BLaER1 treated with 17β-estradiol and CSF1 and Interleukin-3, amounts not matched to agents 10 nM and 100 nM (cell line): ENCODE results near the gene SSTR1.
"Not testable (repeated sequence)": the region's sequence is repeated elsewhere in the genome, so short reads cannot be mapped to it uniquely, and the experiment has no call there.

ENCODE experiments used
- H3K27ac ChIP-seq, 11 experiments: shearing (Covaris generic); formaldehyde crosslinking; 2 replicates each; pipeline ENCODE4 v1.8.1; 2022
- H3K27me3 ChIP-seq, 11 experiments: shearing (Covaris generic); formaldehyde crosslinking; 2 replicates each; pipeline ENCODE4 v1.8.1; 2022
- H3K36me3 ChIP-seq, 11 experiments: shearing (Covaris generic); formaldehyde crosslinking; 2 replicates each; pipeline ENCODE4 v1.8.1; 2022
- H3K4me1 ChIP-seq, 10 experiments: shearing (Covaris generic); formaldehyde crosslinking; 2 replicates each; pipeline ENCODE4 v1.8.1; 2022
- H3K4me2 ChIP-seq, 11 experiments: shearing (Covaris generic); formaldehyde crosslinking; 2 replicates each; pipeline ENCODE4 v1.8.1; 2022
- H3K4me3 ChIP-seq, 10 experiments: shearing (Covaris generic); formaldehyde crosslinking; 2 replicates each; pipeline ENCODE4 v1.8.1; 2022
- H3K9ac ChIP-seq, 11 experiments: shearing (Covaris generic); formaldehyde crosslinking; 2 replicates each; pipeline ENCODE4 v1.8.1; 2022
- H3K9me3 ChIP-seq, 11 experiments: shearing (Covaris generic); formaldehyde crosslinking; replicated peaks in 1 of 11; 2 replicates each; pipeline ENCODE4 v1.8.1; 2022
- H4K20me1 ChIP-seq, 11 experiments: shearing (Covaris generic); formaldehyde crosslinking; 2 replicates each; pipeline ENCODE4 v1.8.1; 2022
- Cebpa-rat ChIP-seq, 11 experiments: shearing (Covaris generic); IDR thresholded peaks; 2 replicates each; pipeline ENCODE4 v1.8.1; 2022

Gene SSTR1

GRCh38 chr14:38186216-38186615, 21.5 kb upstream of the SSTR1 start:
- Histone ChIP-seq H3K9ac (no peak overlapping the region), H3K4me3 (no peak overlapping the region), H3K36me3 (no peaks in the 10 kb centered on the region), H4K20me1 (no peaks in the 10 kb centered on the region), H3K27ac (no peak overlapping the region), H3K4me1 (no peaks in the 10 kb centered on the region), H3K9me3 (no peaks in the 10 kb centered on the region), H3K27me3 (no peaks in the 10 kb centered on the region), H3K4me2 (no peak overlapping the region)
- TF ChIP-seq Cebpa-rat (IDR thresholded peaks at IDR 0.05), result no peak

GRCh38 chr14:38187528-38187927, 20.2 kb upstream of the SSTR1 start:
- Histone ChIP-seq H3K27ac (no peak overlapping the region), H3K9me3 (no peaks in the 10 kb centered on the region), H3K4me3 (no peak overlapping the region), H4K20me1 (no peaks in the 10 kb centered on the region), H3K4me2 (no peak overlapping the region), H3K9ac (no peak overlapping the region), H3K27me3 (no peaks in the 10 kb centered on the region), H3K4me1 (no peaks in the 10 kb centered on the region), H3K36me3 (no peaks in the 10 kb centered on the region)
- no peak for TF ChIP-seq Cebpa-rat (IDR thresholded peaks at IDR 0.05)

GRCh38 chr14:38189930-38190726, 17.6 kb upstream of the SSTR1 start:
- Histone ChIP-seq H3K4me3 (no peak overlapping the region), H3K9ac (no peak overlapping the region), H3K27me3 (no peaks in the 10 kb centered on the region), H4K20me1 (no peaks in the 10 kb centered on the region), H3K36me3 (no peaks in the 10 kb centered on the region), H3K27ac (no peak overlapping the region), H3K4me1 (no peaks in the 10 kb centered on the region), H3K4me2 (no peak overlapping the region), H3K9me3 (no peaks in the 10 kb centered on the region)
- TF ChIP-seq Cebpa-rat (IDR thresholded peaks at IDR 0.05), result no peak

- H3K9ac ChIP-seq, H4K20me1 ChIP-seq, H3K27ac ChIP-seq, H3K4me1 ChIP-seq, H3K4me2 ChIP-seq, H3K27me3 ChIP-seq, H3K9me3 ChIP-seq, H3K36me3 ChIP-seq, H3K4me3 ChIP-seq: not testable (repeated sequence)
Measured at GRCh38 chr14:38190846-38191245, 16.9 kb upstream of the SSTR1 start.

- H3K27ac ChIP-seq, H4K20me1 ChIP-seq, H3K9ac ChIP-seq, H3K36me3 ChIP-seq, H3K4me3 ChIP-seq, H3K27me3 ChIP-seq, H3K4me1 ChIP-seq, H3K4me2 ChIP-seq, H3K9me3 ChIP-seq: not testable (repeated sequence)
Measured at GRCh38 chr14:38191491-38191890, 16.2 kb upstream of the SSTR1 start.

- H3K27ac ChIP-seq, result peak overlapping the region in 1 of 11 experiments; percentile 33; a peak in 1 of 22 replicates
- no peaks in the 10 kb centered on the region for H3K27me3 ChIP-seq
- H4K20me1 ChIP-seq, result no peaks in the 10 kb centered on the region
- peak overlapping the region in 6 of 11 experiments; percentile 29 to 53 (median 39); a peak in 11 of 22 replicates for H3K4me2 ChIP-seq
- no peaks in the 10 kb centered on the region for H3K9me3 ChIP-seq
- no peak overlapping the region for H3K9ac ChIP-seq
- H3K36me3 ChIP-seq, result no peaks in the 10 kb centered on the region
- no peak for TF ChIP-seq Cebpa-rat (IDR thresholded peaks at IDR 0.05)
- H3K4me3 ChIP-seq, result no peak overlapping the region
- H3K4me1 ChIP-seq, result peaks cover 0 to 20% (median 13%) of the 10 kb centered on the region in 10 experiments; a peak in 11 of 20 replicates
Measured at GRCh38 chr14:38197001-38197783, 10.5 kb upstream of the SSTR1 start.

- Histone ChIP-seq H4K20me1 (no peaks in the 10 kb centered on the region), H3K4me2 (peak overlapping the region in 4 of 11 experiments; percentile 28 to 47 (median 42); a peak in 8 of 22 replicates), H3K4me1 (peaks cover 0 to 20% (median 13%) of the 10 kb centered on the region in 10 experiments; a peak in 11 of 20 replicates), H3K9ac (no peak overlapping the region), H3K27ac (peak overlapping the region in 1 of 11 experiments; percentile 33; a peak in 1 of 22 replicates), H3K4me3 (no peak overlapping the region), H3K36me3 (no peaks in the 10 kb centered on the region), H3K9me3 (no peaks in the 10 kb centered on the region), H3K27me3 (no peaks in the 10 kb centered on the region)
- TF ChIP-seq Cebpa-rat (IDR thresholded peaks at IDR 0.05), result no peak
Measured at GRCh38 chr14:38197784-38198335, 9.8 kb upstream of the SSTR1 start.

- no peak for TF ChIP-seq Cebpa-rat (IDR thresholded peaks at IDR 0.05)
- no peak overlapping the region for H3K9ac ChIP-seq
Measured at GRCh38 chr14:38198425-38198824, 9.3 kb upstream of the SSTR1 start.

GRCh38 chr14:38199076-38199475, 8.6 kb upstream of the SSTR1 start:
- no peak overlapping the region for H3K27ac ChIP-seq
- no peaks in the 10 kb centered on the region for H4K20me1 ChIP-seq
- no peak overlapping the region for H3K4me2 ChIP-seq
- no peaks in the 10 kb centered on the region for H3K9me3 ChIP-seq
- TF ChIP-seq Cebpa-rat (IDR thresholded peaks at IDR 0.05), result no peak
- no peak overlapping the region for H3K9ac ChIP-seq
- H3K4me1 ChIP-seq, result peaks cover 0 to 20% (median 13%) of the 10 kb centered on the region in 10 experiments; a peak in 11 of 20 replicates
- H3K36me3 ChIP-seq, result no peaks in the 10 kb centered on the region
- H3K4me3 ChIP-seq, result no peak overlapping the region
- H3K27me3 ChIP-seq, result no peaks in the 10 kb centered on the region

More at GRCh38 chr14:38198425-38198824, 9.3 kb upstream of the SSTR1 start:
- H3K27me3 ChIP-seq, result no peaks in the 10 kb centered on the region
- H3K4me3 ChIP-seq, result no peak overlapping the region
- peak overlapping the region in 1 of 11 experiments; percentile 3; a peak in 2 of 22 replicates for H3K4me2 ChIP-seq
- H4K20me1 ChIP-seq, result no peaks in the 10 kb centered on the region
- H3K4me1 ChIP-seq, result peaks cover 0 to 20% (median 13%) of the 10 kb centered on the region in 10 experiments; a peak in 11 of 20 replicates
- no peaks in the 10 kb centered on the region for H3K9me3 ChIP-seq
- no peak overlapping the region for H3K27ac ChIP-seq
- H3K36me3 ChIP-seq, result no peaks in the 10 kb centered on the region
